Measurements from ENCODE around the gene DNMT1. TPM values are rescaled to one million over a fixed set of nuclear protein-coding genes. Genes with fewer than 3 reads are reported as not detected.

DNMT1 gene
- 22.6 and 71.1 TPM in 2 replicates for total RNA-seq

DNA sequence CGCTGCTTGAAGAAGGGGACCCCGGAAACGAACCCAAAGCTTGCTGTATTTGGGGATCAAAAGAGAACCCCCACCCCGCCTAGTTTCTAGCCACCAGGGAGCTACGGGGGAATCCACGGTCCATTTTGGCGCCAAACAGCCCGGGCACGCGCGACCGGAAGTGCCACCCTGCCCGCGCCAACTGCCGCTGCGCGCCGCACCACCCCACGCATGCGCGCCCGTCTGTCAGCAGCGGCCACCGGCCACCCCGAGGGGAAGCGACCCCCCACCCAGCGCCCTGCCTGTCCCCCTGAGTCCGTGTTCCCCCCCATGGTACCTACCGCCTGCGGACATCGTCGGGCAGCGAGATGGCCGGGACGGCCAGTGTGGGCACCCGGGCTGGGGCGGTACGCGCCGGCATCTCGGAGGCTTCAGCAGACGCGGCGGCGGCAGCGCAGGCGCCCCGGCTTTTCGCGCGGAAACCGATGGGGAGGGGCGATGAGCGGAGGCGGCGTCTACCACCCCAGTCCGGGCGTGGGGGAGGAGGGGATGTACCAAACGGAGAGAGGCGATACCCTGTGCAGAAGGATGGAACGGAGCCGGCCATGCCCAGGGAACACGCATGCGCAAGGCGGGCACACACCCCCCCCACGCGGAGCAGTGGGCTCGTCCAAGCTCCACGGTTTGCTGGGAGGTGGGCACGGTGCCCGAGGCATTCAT, at the start of gene DNMT1:
DNMT1 (minus strand) TSS at position 454 of the 699 bp plus-strand sequence; CDS start at position 400, 54 bp downstream.

DNA sequence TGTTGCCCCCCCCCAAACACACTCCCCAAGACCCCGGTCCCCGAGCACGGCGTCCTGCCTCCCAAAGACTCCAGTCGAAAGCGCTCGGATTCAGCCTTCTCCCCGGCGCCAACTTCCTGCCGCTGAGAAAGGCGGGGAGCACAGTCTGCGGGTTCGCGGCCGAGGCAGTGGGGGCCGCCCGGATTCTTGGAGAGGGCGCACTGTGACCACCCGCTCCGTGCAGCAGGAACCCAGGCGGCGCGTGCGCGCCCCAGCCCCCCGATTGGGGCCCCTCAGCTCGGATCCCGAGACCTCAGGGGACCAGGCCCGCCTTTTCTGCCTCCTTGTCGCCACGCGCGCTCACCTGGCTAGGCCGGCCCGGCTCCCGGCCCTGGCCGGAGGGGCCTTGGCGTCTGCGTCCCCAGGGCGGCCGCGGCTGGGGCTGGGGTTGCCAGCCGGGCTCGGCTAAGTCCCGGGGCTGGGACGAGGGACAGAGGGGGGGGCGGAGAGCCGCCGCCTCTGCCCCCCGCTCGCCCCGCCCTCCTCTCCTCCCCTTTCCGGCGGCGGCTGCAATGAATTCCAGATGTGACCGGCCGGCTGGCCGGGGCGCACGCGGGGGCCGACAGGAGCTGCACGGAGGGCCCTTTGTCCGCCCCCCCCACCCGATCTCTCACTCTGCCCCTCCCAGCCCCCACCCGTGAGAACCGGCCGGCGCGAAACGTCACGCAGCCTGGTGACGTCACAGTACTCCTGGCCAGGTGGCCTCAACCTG, 36.3 kb upstream of the DNMT1 start, which contains the start of gene S1PR2:
S1PR2 (minus strand) TSS at position 471 of the 751 bp plus-strand sequence. CDS start 6,426 bp downstream, outside the sequence.

DNA sequence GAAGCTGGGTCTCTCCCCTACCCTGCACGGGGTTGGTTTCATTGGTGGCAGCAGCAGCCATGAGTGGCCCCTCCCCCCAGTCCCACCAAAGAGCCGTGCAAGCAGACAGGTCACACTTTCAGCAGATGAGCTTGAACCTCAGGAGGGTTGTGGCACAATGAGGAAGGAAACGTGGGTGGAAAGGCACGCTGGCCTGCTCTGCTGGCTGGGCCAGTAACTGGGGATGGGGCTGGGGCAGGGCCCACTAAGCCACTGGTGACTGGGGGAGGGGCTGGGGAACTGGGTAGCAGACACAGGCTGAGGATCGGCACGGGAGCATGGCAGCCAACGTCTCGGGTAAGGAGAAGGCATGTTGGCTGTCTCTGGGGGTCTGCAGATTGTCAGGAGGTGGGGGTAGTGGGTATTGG, 83.3 kb downstream of the DNMT1 start, which contains the start of gene P2RY11:
P2RY11 (plus strand) TSS at position 289 of the 407 bp plus-strand sequence; CDS start at position 318, 29 bp downstream.

GRCh38 chr19:10106100-10106936, 88.4 kb downstream of the DNMT1 start, which contains the start of gene PPAN:
Gene PPAN (plus strand): TSS chr19:10106362. CDS start chr19:10106395, 33 bp downstream.

GRCh38 chr19:10085641-10086590, 108.8 kb downstream of the DNMT1 start, which contains the start of gene SHFL:
Gene SHFL (plus strand): TSS chr19:10086317. CDS start chr19:10086428, 111 bp downstream.

Other genes with a start within 250 kb of the DNMT1 start
- 0.59 and 1.1 TPM in 2 replicates for gene COL5A3, start 184.4 kb downstream of the DNMT1 start, total RNA-seq
- not detected in 2 replicates for gene RDH8, start 181.5 kb downstream of the DNMT1 start, total RNA-seq
- 22.3 and 23.3 TPM in 2 replicates for gene SHFL, start 108.6 kb downstream of the DNMT1 start, total RNA-seq
- gene ANGPTL6, start 92.3 kb downstream of the DNMT1 start, total RNA-seq: 0.32 and 0.89 TPM in 2 replicates
- 35.9 and 41.0 TPM in 2 replicates for gene PPAN, start 88.6 kb downstream of the DNMT1 start, total RNA-seq
- 3.3 and 5.5 TPM in 2 replicates for gene P2RY11, start 83.3 kb downstream of the DNMT1 start, total RNA-seq
- 246 and 306 TPM in 2 replicates for gene EIF3G, start 75.1 kb downstream of the DNMT1 start, total RNA-seq
- gene S1PR2, start 36.4 kb upstream of the DNMT1 start, total RNA-seq: 12.5 and 17.1 TPM in 2 replicates
- gene MRPL4, start 57.3 kb upstream of the DNMT1 start, total RNA-seq: 17.8 and 31.2 TPM in 2 replicates
- 23.2 and 26.8 TPM in 2 replicates for gene ICAM1, start 76.2 kb upstream of the DNMT1 start, total RNA-seq
- gene ICAM4, start 92.0 kb upstream of the DNMT1 start, total RNA-seq: 1.9 and 2.1 TPM in 2 replicates
- gene ICAM5, start 95.0 kb upstream of the DNMT1 start, total RNA-seq: 11.0 and 20.3 TPM in 2 replicates
- gene ZGLP1, start 114.9 kb upstream of the DNMT1 start, total RNA-seq: 0.59 and 1.1 TPM in 2 replicates
- 16.3 and 16.8 TPM in 2 replicates for gene FDX2, start 121.1 kb upstream of the DNMT1 start, total RNA-seq
- gene RAVER1, start 138.6 kb upstream of the DNMT1 start, total RNA-seq: 11.6 and 33.9 TPM in 2 replicates
- gene ICAM3, start 144.7 kb upstream of the DNMT1 start, total RNA-seq: 5.1 and 7.7 TPM in 2 replicates
- gene TYK2, start 185.6 kb upstream of the DNMT1 start, total RNA-seq: 67.4 and 86.4 TPM in 2 replicates
- 177 and 241 TPM in 2 replicates for gene CDC37, start 208.6 kb upstream of the DNMT1 start, total RNA-seq
- 3.3 and 6.2 TPM in 2 replicates for gene PDE4A, start 225.6 kb upstream of the DNMT1 start, total RNA-seq